IPS-15b (cell line): Measurements from ENCODE around the gene SLC25A12.

Source experiments
- H3K27me3 ChIP-seq: one replicate; pipeline ENCODE4 v1.6.1; 2013; ENCODE audit warnings: low read length; ENCODE audit not compliant: control insufficient read depth, insufficient read depth
- H3K36me3 ChIP-seq: one replicate; pipeline ENCODE4 v1.6.1; 2013; ENCODE audit warnings: low read length; ENCODE audit not compliant: control insufficient read depth, insufficient read depth
- H3K4me1 ChIP-seq: one replicate; pipeline ENCODE4 v1.6.1; 2013; ENCODE audit warnings: mild to moderate bottlenecking, low read length; ENCODE audit not compliant: control insufficient read depth, insufficient read depth
- H3K4me3 ChIP-seq: one replicate; pipeline ENCODE4 v1.5.1; 2013; ENCODE audit warnings: low read depth, low read length
- H3K9ac ChIP-seq: one replicate; pipeline ENCODE4 v1.6.1; 2013; ENCODE audit warnings: low read depth, mild to moderate bottlenecking, low read length
- H3K9me3 ChIP-seq: one replicate; pipeline ENCODE4 v1.6.1; 2013; ENCODE audit warnings: mild to moderate bottlenecking, low read length; ENCODE audit not compliant: control insufficient read depth, insufficient read depth

Gene SLC25A12, protein sequence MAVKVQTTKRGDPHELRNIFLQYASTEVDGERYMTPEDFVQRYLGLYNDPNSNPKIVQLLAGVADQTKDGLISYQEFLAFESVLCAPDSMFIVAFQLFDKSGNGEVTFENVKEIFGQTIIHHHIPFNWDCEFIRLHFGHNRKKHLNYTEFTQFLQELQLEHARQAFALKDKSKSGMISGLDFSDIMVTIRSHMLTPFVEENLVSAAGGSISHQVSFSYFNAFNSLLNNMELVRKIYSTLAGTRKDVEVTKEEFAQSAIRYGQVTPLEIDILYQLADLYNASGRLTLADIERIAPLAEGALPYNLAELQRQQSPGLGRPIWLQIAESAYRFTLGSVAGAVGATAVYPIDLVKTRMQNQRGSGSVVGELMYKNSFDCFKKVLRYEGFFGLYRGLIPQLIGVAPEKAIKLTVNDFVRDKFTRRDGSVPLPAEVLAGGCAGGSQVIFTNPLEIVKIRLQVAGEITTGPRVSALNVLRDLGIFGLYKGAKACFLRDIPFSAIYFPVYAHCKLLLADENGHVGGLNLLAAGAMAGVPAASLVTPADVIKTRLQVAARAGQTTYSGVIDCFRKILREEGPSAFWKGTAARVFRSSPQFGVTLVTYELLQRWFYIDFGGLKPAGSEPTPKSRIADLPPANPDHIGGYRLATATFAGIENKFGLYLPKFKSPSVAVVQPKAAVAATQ

DNA sequence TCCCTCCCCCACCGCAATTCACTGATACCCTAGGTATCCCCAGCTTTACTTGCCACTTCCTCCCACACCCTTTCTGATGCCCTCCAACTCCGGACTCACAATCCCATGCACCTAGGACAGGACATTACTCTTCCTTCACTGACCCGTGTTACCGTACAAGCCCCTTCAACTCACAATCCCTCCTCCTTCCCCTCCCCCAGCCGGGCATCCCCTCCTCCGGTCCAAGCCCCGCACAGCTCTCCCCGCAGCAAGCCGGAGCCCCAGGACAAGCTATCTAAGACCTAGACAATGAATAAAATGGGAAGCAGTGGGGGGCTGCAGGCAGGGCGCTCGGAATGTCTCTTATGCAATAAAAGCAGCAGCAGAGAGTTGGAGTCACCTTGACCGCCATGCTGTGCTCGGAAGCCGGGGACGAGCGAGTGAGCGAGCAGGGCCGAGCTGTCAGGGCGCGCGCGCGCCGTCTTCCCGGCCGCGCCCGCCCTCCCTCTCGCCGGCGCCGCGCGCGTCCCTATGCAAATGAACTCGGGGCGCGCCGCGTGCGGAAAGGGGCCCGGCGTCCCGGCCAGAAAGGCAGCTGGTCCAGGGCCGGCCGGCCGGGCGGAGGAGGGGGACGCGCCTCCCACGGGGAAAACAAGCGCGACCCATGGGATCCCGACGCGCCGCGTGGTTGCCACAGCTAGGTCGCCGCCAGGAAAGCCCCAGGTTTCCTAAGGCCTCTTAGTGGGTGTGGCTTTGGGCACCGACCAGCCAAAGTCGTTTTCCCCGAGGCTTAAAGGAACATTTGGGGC lies at the start of gene SLC25A12:
Gene SLC25A12 (minus strand): TSS at position 421 of the 788 bp plus-strand sequence. CDS start 30 bp downstream, at position 391.
- H3K9ac ChIP-seq: peak within 1 kb of the TSS; percentile 73
- H3K27me3 ChIP-seq: no peaks in the 10 kb centered on the region
- peak within 1 kb of the TSS; percentile 86 for H3K4me3 ChIP-seq
- no peaks in the 10 kb centered on the region for H3K36me3 ChIP-seq
- H3K4me1 ChIP-seq: peaks cover 10% of the 10 kb centered on the region
- peaks cover 3% of the 10 kb centered on the region for H3K9me3 ChIP-seq

DNA sequence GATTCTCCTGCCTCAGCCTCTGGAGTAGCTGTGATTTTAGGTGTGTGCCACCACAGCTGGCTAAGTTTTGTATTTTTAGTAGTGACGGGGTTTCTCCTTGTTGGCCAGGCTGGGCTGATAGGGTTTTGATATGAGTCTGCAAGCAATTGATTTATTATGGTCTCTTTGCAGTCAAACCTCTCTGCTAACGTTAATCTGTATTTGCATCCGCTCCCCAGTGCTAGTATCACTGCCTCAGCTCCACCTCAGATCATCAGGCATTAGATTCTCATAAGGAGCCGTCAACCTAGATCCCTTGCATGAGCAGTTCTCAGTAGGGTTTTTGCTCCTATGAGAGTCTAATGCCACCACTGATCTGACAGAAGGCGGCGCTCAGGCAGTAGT lies 47.3 kb upstream of the SLC25A12 start:
- Histone ChIP-seq H3K27me3 (no peaks in the 10 kb centered on the region), H3K9ac (no peak overlapping the region), H3K4me1 (no peaks in the 10 kb centered on the region), H3K36me3 (peaks cover 9% of the 10 kb centered on the region), H3K9me3 (no peaks in the 10 kb centered on the region), H3K4me3 (no peak overlapping the region)

DNA sequence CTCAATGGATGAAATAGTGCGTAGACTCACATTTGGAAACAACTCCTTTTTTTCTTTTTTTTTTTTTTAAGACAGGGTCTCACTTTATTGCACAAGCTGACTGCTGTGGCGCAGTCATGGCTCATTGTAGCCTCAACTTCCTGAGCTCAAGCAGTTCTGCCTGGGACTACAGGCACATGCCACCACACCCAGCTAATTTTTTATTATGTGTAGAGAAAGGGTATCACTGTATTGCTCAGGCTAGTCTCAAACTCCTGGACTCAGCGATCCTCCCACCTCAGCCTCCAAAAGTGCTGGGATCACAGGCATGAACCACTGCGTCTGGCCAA lies 45.7 kb upstream of the SLC25A12 start:
- no peaks in the 10 kb centered on the region for H3K4me1 ChIP-seq
- H3K9me3 ChIP-seq: no peaks in the 10 kb centered on the region
- H3K27me3 ChIP-seq: no peaks in the 10 kb centered on the region
- H3K4me3 ChIP-seq: no peak overlapping the region
- H3K36me3 ChIP-seq: peaks cover 9% of the 10 kb centered on the region
- no peak overlapping the region for H3K9ac ChIP-seq

DNA sequence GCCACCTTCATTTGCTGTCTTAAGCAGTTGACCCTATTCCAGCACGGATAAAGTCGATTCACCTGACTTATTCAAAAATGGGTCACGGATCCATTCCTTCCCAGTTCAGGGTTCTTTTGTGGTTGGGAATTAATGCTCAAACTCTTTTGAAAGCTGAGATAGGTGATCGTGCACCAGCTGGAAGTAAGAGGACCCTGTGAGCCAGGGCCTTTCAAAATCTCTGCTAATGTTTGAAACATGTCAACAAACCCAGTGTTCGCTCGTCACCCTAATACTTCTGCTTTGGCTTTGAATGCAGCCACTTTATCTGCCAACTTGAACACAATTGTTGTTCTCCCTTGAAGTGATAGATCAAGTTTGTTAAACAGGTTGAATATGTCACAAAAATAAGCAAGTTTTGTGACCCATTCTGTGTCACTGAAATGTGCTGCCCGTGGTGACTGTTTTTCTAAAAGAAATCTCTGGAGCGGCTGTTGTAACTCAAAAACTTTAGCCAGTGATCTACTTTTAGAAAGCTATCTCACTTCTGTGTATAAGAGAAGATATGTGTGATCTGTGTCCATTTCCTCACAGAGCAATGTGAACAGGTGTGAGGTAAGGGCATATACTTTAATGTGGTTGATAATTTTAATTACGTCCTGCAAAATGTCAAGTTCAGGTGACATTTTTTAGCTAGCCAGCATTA lies 45.2 kb upstream of the SLC25A12 start:
- Histone ChIP-seq H3K4me1 (no peaks in the 10 kb centered on the region), H3K36me3 (peaks cover 9% of the 10 kb centered on the region), H3K4me3 (no peak overlapping the region), H3K9me3 (no peaks in the 10 kb centered on the region), H3K9ac (no peak overlapping the region), H3K27me3 (no peaks in the 10 kb centered on the region)

- H3K9ac ChIP-seq: no peak overlapping the region
- no peak overlapping the region for H3K4me3 ChIP-seq
- no peaks in the 10 kb centered on the region for H3K4me1 ChIP-seq
- no peaks in the 10 kb centered on the region for H3K36me3 ChIP-seq
- no peaks in the 10 kb centered on the region for H3K9me3 ChIP-seq
- H3K27me3 ChIP-seq: no peaks in the 10 kb centered on the region
These were observed 36.3 kb upstream of the SLC25A12 start for GRCh38 chr2:171930385-171930784.

DNA sequence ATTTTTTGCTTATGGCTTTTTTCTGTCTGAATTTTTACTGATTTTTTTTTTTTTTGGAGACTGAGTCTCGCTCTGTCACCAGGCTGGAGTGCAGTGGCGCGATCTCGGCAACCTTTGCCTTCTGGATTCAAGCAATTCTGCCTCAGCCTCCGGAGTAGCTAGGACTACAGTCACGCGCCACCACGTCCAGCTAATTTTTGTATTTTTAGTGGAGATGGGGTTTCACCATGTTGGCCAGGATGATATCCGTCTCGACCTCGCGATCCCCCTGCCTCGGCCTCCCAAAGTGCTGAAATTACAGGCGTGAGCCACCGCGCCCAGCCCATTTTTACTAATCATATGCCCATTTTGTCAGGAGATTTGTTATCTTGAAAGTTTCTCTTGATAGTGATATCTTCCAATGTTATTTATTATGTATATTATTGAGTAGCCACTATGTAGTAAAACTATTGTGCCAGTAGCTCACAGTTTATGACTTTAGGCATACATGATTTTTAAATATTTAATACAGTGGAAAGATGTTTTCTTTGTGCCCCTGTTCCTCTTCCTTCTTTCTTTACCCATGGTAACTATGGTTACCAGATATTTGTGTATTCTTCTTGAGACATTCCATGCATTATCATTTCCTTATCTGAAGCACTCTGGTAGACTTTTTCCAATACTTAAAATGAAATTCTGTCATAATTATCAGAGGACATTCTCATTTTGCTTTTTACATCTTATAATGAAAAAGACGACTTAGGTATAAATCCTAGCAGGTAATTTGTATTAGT lies 30.3 kb upstream of the SLC25A12 start:
- no peak overlapping the region for H3K4me3 ChIP-seq
- no peaks in the 10 kb centered on the region for H3K36me3 ChIP-seq
- H3K4me1 ChIP-seq: peaks cover 2% of the 10 kb centered on the region
- H3K9ac ChIP-seq: no peak overlapping the region
- no peaks in the 10 kb centered on the region for H3K9me3 ChIP-seq
- no peaks in the 10 kb centered on the region for H3K27me3 ChIP-seq

- Histone ChIP-seq H3K4me3 (peak overlapping the region; percentile 99), H3K9ac (peak overlapping the region; percentile 92), H3K4me1 (peaks cover 2% of the 10 kb centered on the region), H3K9me3 (no peaks in the 10 kb centered on the region), H3K27me3 (no peaks in the 10 kb centered on the region), H3K36me3 (no peaks in the 10 kb centered on the region)
These were observed 29.2 kb upstream of the SLC25A12 start for GRCh38 chr2:171923206-171923605.

GRCh38 chr2:171922230-171923022 lies 28.4 kb upstream of the SLC25A12 start, which contains the start of gene HAT1:
TSS of gene HAT1 (plus strand) at chr2:171922461. CDS start at chr2:171922501, 40 bp downstream.
- Histone ChIP-seq H3K9ac (peak within 1 kb of the TSS; percentile 92), H3K4me1 (peaks cover 2% of the 10 kb centered on the region), H3K9me3 (no peaks in the 10 kb centered on the region), H3K36me3 (no peaks in the 10 kb centered on the region), H3K27me3 (no peaks in the 10 kb centered on the region), H3K4me3 (peak within 1 kb of the TSS; percentile 99)

- Histone ChIP-seq H3K27me3 (no peaks in the 10 kb centered on the region), H3K4me3 (peak overlapping the region; percentile 47)
These were observed 27.9 kb upstream of the SLC25A12 start for GRCh38 chr2:171921970-171922229.

GRCh38 chr2:171919453-171919852 lies 25.4 kb upstream of the SLC25A12 start:
- Histone ChIP-seq H3K27me3 (no peaks in the 10 kb centered on the region), H3K4me1 (peaks cover 2% of the 10 kb centered on the region), H3K9ac (no peak overlapping the region), H3K9me3 (no peaks in the 10 kb centered on the region), H3K4me3 (no peak overlapping the region), H3K36me3 (no peaks in the 10 kb centered on the region)

More at GRCh38 chr2:171921970-171922229, 27.9 kb upstream of the SLC25A12 start:
- H3K36me3 ChIP-seq: no peaks in the 10 kb centered on the region
- peaks cover 2% of the 10 kb centered on the region for H3K4me1 ChIP-seq
- no peaks in the 10 kb centered on the region for H3K9me3 ChIP-seq
- no peak overlapping the region for H3K9ac ChIP-seq
